ENCODE measurements around the gene MTCL1.

GRCh38 chr18:8741532-8741931 lies 36.2 kb downstream of the MTCL1 start:
- TF ChIP-seq CTCF (IDR thresholded peaks at IDR 0.05), result no peak
- no peak for TF ChIP-seq POLR2A (IDR thresholded peaks at IDR 0.05)

Data from right lobe of liver (tissue), 4 donors.